OCI-LY3 (cell line): ENCODE measurements around the gene VSNL1.

Experiments used
- H2AFZ ChIP-seq: fragments of 200-600, 300-600 bp; shearing (Covaris generic); 2 replicates; pipeline ENCODE4 v1.6.0; 2014; ENCODE audit warnings: antibody characterized with exemption, low read depth, low read length
- H3K27ac ChIP-seq: fragments of 200-600, 300-600 bp; sonication (generic); 2 replicates; pipeline ENCODE4 v1.5.1; 2014; ENCODE audit warnings: mild to moderate bottlenecking, low read length, moderate library complexity, mixed read lengths
- H3K27me3 ChIP-seq: fragments of 200-600, 300-600 bp; sonication (generic); 2 replicates; pipeline ENCODE4 v1.6.1; 2014; ENCODE audit warnings: low read depth, low read length, mixed read lengths
- H3K36me3 ChIP-seq: fragments of 200-600, 300-600 bp; sonication (generic); replicated peaks from 2 replicates; pipeline ENCODE3; 2014; ENCODE audit warnings: low read depth, low read length, mixed read lengths
- H3K4me1 ChIP-seq: fragments of 300-600, 200-600 bp; sonication (generic); 2 replicates; pipeline ENCODE4 v1.6.1; 2014; ENCODE audit warnings: low read length, mixed read lengths
- H3K4me2 ChIP-seq: fragments of 200-600, 300-600 bp; sonication (generic); 2 replicates; pipeline ENCODE4 v1.6.1; 2014; ENCODE audit warnings: low read length, mixed read lengths
- H3K4me3 ChIP-seq: fragments of 300-600, 200-600 bp; sonication (generic); 2 replicates; pipeline ENCODE4 v1.5.1; 2014; ENCODE audit warnings: antibody characterized with exemption, mild to moderate bottlenecking, low read length, moderate library complexity
- H3K79me2 ChIP-seq: fragments of 300-600, 200-600 bp; shearing (Covaris generic); 2 replicates; pipeline ENCODE4 v1.6.1; 2014; ENCODE audit warnings: mild to moderate bottlenecking, low read length, mixed read lengths
- H3K9ac ChIP-seq: fragments of 300-600, 200-600 bp; shearing (Covaris generic); 2 replicates; pipeline ENCODE4 v1.6.0; 2014; ENCODE audit warnings: mild to moderate bottlenecking, low read length, moderate library complexity
- H3K9me3 ChIP-seq: fragments of 200-600, 300-600 bp; shearing (Covaris generic); 2 replicates; pipeline ENCODE4 v1.6.1; 2014; ENCODE audit warnings: low read length, mixed read lengths; ENCODE audit not compliant: insufficient read depth
- H4K20me1 ChIP-seq: fragments of 200-600, 300-600 bp; sonication (generic); 2 replicates; pipeline ENCODE4 v1.6.1; 2016; ENCODE audit warnings: low read length, mixed read lengths; ENCODE audit not compliant: insufficient read depth
- EZH2phosphoT487 ChIP-seq: fragments of 200-600 bp; shearing (Covaris generic); IDR thresholded peaks from 2 replicates; pipeline ENCODE4 v1.6.1; 2018; ENCODE audit warnings: antibody characterized with exemption, mixed run types, low read depth
- TF ChIP-seq, protein P1 (sequence below): fragments of 200-600, 300-600 bp; sonication (generic); IDR thresholded peaks from 2 replicates; pipeline ENCODE4 v1.5.1; 2014; ENCODE audit warnings: antibody characterized with exemption, low read length, low read depth

The VSNL1 gene

DNA sequence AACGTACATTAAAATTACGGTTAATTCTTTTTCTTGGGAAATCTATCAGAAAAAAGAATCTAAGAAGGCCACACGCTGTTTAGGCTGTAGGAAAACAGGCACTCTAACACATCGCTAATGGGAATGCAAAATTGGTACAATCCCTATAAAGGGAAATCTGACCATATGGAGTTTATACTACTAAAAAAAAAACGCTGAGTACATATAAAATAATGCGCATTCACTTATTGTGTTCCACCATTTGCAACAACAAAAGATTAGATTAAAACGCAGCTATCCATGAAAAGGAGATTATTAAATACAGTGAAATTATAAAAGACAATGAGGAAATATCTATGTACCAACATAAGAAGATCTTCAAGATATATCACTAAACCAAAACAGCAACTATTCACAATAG, 150.3 kb downstream of the VSNL1 start:
- Histone ChIP-seq H3K4me1 (no peaks in the 10 kb centered on the region), H3K79me2 (peaks cover 10% of the 10 kb centered on the region), H3K36me3 (peaks cover 58% of the 10 kb centered on the region), H3K27ac (no peak overlapping the region), H3K27me3 (no peaks in the 10 kb centered on the region), H3K4me3 (no peak overlapping the region), H3K9ac (no peak overlapping the region), H3K9me3 (no peaks in the 10 kb centered on the region), H2AFZ (no peak overlapping the region), H4K20me1 (no peaks in the 10 kb centered on the region), H3K4me2 (no peak overlapping the region)
- no peak for TF ChIP-seq EZH2phosphoT487
- TF ChIP-seq, protein P1, sequence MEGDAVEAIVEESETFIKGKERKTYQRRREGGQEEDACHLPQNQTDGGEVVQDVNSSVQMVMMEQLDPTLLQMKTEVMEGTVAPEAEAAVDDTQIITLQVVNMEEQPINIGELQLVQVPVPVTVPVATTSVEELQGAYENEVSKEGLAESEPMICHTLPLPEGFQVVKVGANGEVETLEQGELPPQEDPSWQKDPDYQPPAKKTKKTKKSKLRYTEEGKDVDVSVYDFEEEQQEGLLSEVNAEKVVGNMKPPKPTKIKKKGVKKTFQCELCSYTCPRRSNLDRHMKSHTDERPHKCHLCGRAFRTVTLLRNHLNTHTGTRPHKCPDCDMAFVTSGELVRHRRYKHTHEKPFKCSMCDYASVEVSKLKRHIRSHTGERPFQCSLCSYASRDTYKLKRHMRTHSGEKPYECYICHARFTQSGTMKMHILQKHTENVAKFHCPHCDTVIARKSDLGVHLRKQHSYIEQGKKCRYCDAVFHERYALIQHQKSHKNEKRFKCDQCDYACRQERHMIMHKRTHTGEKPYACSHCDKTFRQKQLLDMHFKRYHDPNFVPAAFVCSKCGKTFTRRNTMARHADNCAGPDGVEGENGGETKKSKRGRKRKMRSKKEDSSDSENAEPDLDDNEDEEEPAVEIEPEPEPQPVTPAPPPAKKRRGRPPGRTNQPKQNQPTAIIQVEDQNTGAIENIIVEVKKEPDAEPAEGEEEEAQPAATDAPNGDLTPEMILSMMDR = no peak
